ENCODE data around the gene TPD52L3. TPM values are rescaled to one million over a fixed set of nuclear protein-coding genes. Genes with fewer than 3 reads are reported as not detected.

Gene TPD52L3
- total RNA-seq, 2 experiments from 2014 or later = not detected

DNA sequence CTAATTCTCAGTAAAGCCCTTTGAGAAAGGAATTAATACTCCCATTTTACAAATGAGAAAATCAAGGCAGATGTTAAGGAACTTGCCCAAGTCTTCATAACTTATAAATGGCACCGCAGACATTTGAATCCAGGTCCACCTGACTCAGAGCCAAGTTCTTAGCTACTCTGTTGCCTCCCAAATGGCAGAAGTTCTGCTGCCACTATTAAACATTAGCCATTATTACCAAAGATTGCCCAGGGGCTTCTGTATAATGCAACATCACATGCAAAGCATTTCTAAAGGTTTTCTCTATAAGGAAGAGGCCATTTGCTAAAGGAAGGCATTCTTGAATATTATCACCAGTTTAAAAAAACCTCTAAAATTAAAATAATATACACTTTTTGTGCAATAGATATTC is 28.3 kb downstream of the TPD52L3 start:
- BruUV-seq (replicated peaks) = no TSS peak
- POLR2A ChIA-PET = interaction anchor here (0.6 to 1.2 kb wide), 2 partner anchors 58 to 229 kb away, joined by 3 read pairs; no protein-coding TSS in a partner anchor
- intact Hi-C loops (cut with micrococcal nuclease; ENCODE audit: unreplicated experiment) = no loop called here
- Histone ChIP-seq H4K20me1 (ENCODE audit: insufficient read depth, low read length) (no peaks in the 10 kb centered on the region), H3K27ac (ENCODE audit: low read depth, low read length, poor library complexity, severe bottlenecking) (no peak overlapping the region), H3K4me1 (ENCODE audit: insufficient read depth, low read length, poor library complexity, severe bottlenecking) (no peaks in the 10 kb centered on the region), H3K9me3 (ENCODE audit: low read length) (no peaks in the 10 kb centered on the region), H3K4me2 (ENCODE audit: low read length) (no peak overlapping the region), H2AFZ (ENCODE audit: low read length) (no peak overlapping the region), H3K4me3 (ENCODE audit: low read depth, low read length, poor library complexity, severe bottlenecking) (no peak overlapping the region), H3K79me2 (ENCODE audit: insufficient read depth, low read depth, low read length) (no peaks in the 10 kb centered on the region), H3K36me3 (ENCODE audit: insufficient read depth, low read length) (no peaks in the 10 kb centered on the region), H3K9me2 (ENCODE audit: insufficient read depth, low read length) (no peaks in the 10 kb centered on the region)
- DNase-seq (ENCODE audit: low spot score) = no peak
- TF ChIP-seq, protein P1, sequence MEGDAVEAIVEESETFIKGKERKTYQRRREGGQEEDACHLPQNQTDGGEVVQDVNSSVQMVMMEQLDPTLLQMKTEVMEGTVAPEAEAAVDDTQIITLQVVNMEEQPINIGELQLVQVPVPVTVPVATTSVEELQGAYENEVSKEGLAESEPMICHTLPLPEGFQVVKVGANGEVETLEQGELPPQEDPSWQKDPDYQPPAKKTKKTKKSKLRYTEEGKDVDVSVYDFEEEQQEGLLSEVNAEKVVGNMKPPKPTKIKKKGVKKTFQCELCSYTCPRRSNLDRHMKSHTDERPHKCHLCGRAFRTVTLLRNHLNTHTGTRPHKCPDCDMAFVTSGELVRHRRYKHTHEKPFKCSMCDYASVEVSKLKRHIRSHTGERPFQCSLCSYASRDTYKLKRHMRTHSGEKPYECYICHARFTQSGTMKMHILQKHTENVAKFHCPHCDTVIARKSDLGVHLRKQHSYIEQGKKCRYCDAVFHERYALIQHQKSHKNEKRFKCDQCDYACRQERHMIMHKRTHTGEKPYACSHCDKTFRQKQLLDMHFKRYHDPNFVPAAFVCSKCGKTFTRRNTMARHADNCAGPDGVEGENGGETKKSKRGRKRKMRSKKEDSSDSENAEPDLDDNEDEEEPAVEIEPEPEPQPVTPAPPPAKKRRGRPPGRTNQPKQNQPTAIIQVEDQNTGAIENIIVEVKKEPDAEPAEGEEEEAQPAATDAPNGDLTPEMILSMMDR (conservative IDR thresholded peaks at IDR 0.05; ENCODE audit: low read length) = no peak
- no peak for TF ChIP-seq EZH2phosphoT487 (IDR thresholded peaks at IDR 0.05; ENCODE audit: borderline replicate concordance, low read depth, low read length)
- CTCF ChIA-PET (ENCODE audit: unreplicated experiment) = no interaction called here

DNA sequence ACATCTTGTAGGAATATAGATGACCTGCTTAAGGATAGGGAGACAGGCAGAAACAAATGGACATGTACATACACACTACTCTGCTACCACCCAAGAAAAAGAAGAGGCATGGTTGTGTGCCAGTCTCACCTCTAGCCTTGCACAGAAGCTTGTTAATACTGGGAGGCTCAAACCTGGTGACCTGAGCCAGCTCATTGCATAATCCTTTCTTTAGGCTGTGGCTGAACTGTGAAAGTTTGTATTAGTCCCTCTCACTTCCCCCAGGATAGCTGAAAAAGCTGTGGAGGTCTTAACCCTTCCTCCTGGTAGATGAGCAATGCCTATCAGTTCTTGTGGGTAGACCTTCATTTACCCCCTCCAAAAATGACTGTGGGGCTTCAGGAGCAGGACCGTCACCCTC is 28.7 kb downstream of the TPD52L3 start:
- Histone ChIP-seq H2AFZ (ENCODE audit: low read length) (no peak overlapping the region), H3K4me1 (ENCODE audit: insufficient read depth, low read length, poor library complexity, severe bottlenecking) (no peaks in the 10 kb centered on the region), H3K4me2 (ENCODE audit: low read length) (no peak overlapping the region), H3K36me3 (ENCODE audit: insufficient read depth, low read length) (no peaks in the 10 kb centered on the region), H3K9me2 (ENCODE audit: insufficient read depth, low read length) (no peaks in the 10 kb centered on the region), H4K20me1 (ENCODE audit: insufficient read depth, low read length) (no peaks in the 10 kb centered on the region), H3K79me2 (ENCODE audit: insufficient read depth, low read depth, low read length) (no peaks in the 10 kb centered on the region), H3K27ac (ENCODE audit: low read depth, low read length, poor library complexity, severe bottlenecking) (no peak overlapping the region), H3K4me3 (ENCODE audit: low read depth, low read length, poor library complexity, severe bottlenecking) (no peak overlapping the region), H3K9me3 (ENCODE audit: low read length) (no peaks in the 10 kb centered on the region)
- BruUV-seq (replicated peaks) = no TSS peak
- POLR2A ChIA-PET = interaction anchor here (0.7 kb wide), 1 partner anchor 345 kb away, joined by 3 read pairs; no protein-coding TSS in a partner anchor
- TF ChIP-seq, protein P1 (conservative IDR thresholded peaks at IDR 0.05; ENCODE audit: low read length) = no peak
- no peak for TF ChIP-seq EZH2phosphoT487 (IDR thresholded peaks at IDR 0.05; ENCODE audit: borderline replicate concordance, low read depth, low read length)
- no peak for DNase-seq (ENCODE audit: low spot score)
- CTCF ChIA-PET (ENCODE audit: unreplicated experiment) = no interaction called here
- intact Hi-C loops (cut with micrococcal nuclease; ENCODE audit: unreplicated experiment) = no loop called here

DNA sequence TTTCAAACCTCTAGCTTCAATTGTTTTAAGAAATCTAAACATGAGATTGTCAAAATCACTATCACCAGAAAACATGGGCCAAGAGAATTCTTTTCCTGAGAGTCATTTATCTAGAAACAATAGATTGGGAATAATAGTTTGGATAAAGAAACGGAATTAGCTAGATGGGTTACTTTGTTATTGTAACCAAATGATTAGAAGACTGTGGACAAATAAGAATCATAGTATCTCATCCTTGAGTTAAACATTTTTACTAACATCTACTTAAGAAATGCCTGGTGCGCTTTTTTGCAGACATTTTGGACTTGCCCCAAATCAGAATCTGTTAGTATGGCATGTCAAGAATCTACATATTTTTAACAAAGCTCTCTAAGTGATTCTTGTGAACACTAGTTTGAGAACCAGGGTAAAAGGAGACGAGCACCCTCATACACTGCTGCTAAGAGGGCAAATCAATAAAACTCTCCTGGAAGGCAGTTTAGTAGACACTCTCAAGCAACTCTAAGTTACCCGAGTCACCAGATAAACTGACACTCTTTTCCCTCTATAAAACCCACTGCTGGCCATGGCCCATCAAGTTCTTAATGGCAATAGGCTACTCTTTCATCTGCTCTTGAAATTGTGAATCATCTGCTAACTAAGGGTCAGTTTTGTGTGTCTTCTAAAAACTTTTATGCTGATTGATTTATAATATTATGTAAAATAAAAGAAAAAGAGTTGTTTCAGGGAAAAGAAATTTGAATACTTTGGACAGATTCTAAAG is 39.1 kb downstream of the TPD52L3 start:
- Histone ChIP-seq H2AFZ (ENCODE audit: low read length) (no peak overlapping the region), H3K4me3 (ENCODE audit: low read depth, low read length, poor library complexity, severe bottlenecking) (no peak overlapping the region), H3K9me3 (ENCODE audit: low read length) (no peaks in the 10 kb centered on the region), H3K36me3 (ENCODE audit: insufficient read depth, low read length) (no peaks in the 10 kb centered on the region), H3K4me1 (ENCODE audit: insufficient read depth, low read length, poor library complexity, severe bottlenecking) (no peaks in the 10 kb centered on the region), H3K79me2 (ENCODE audit: insufficient read depth, low read depth, low read length) (no peaks in the 10 kb centered on the region), H3K9me2 (ENCODE audit: insufficient read depth, low read length) (no peaks in the 10 kb centered on the region), H3K4me2 (ENCODE audit: low read length) (no peak overlapping the region), H3K27ac (ENCODE audit: low read depth, low read length, poor library complexity, severe bottlenecking) (no peak overlapping the region), H4K20me1 (ENCODE audit: insufficient read depth, low read length) (no peaks in the 10 kb centered on the region)
- intact Hi-C loops (cut with micrococcal nuclease; ENCODE audit: unreplicated experiment) = no loop called here
- DNase-seq (ENCODE audit: low spot score) = no peak
- POLR2A ChIA-PET = interaction anchor here (0.5 kb wide), 1 partner anchor 315 kb away, joined by 3 read pairs; no protein-coding TSS in a partner anchor
- CTCF ChIA-PET (ENCODE audit: unreplicated experiment) = no interaction called here
- TF ChIP-seq, protein P1 (conservative IDR thresholded peaks at IDR 0.05; ENCODE audit: low read length) = no peak
- TF ChIP-seq EZH2phosphoT487 (IDR thresholded peaks at IDR 0.05; ENCODE audit: borderline replicate concordance, low read depth, low read length) = no peak
- no TSS peak for BruUV-seq (replicated peaks)

Data from OCI-LY7 (cell line).